Breast epithelium (tissue), 3 donors: ENCODE data around the gene VENTX.

ENCODE experiments used
- POLR2A ChIP-seq: fragments of 450-650 bp; IDR thresholded peaks from one replicate; pipeline ENCODE4 v1.6.1; 2016; ENCODE audit warnings: antibody characterized with exemption, mild to moderate bottlenecking, moderate library complexity
- POLR2AphosphoS5 ChIP-seq, 3 donors: sonication (generic); formaldehyde crosslinking; IDR thresholded peaks; one replicate each; pipeline ENCODE4 v1.6.1; 2017; ENCODE audit warnings: antibody characterized with exemption in 3 of 3
- TF ChIP-seq, protein P1 (sequence below), 3 donors: fragments of 450-650 bp; IDR thresholded peaks; one replicate each; pipeline ENCODE4 v1.5.1; 2016 to 2017; ENCODE audit warnings: antibody characterized with exemption in 3 of 3, mild to moderate bottlenecking in 3 of 3, moderate library complexity in 3 of 3

DNA sequence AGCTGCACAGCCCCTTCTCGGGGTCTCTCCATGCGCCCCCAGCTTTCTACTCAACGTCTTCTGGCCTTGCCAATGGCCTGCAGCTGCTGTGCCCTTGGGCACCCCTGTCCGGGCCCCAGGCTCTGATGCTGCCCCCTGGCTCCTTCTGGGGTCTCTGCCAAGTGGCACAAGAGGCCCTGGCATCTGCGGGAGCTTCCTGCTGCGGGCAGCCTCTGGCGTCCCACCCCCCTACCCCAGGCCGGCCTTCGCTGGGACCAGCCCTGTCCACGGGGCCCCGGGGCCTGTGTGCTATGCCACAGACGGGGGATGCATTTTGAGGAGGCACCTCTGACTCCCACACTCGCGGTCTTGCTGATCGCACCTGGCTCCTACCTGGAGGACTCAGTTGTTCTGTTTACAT lies 2.3 kb downstream of the VENTX start:
- TF ChIP-seq POLR2AphosphoS5 (IDR thresholded peaks at IDR 0.05) (no peak), POLR2A (no peak)
- TF ChIP-seq, protein P1, sequence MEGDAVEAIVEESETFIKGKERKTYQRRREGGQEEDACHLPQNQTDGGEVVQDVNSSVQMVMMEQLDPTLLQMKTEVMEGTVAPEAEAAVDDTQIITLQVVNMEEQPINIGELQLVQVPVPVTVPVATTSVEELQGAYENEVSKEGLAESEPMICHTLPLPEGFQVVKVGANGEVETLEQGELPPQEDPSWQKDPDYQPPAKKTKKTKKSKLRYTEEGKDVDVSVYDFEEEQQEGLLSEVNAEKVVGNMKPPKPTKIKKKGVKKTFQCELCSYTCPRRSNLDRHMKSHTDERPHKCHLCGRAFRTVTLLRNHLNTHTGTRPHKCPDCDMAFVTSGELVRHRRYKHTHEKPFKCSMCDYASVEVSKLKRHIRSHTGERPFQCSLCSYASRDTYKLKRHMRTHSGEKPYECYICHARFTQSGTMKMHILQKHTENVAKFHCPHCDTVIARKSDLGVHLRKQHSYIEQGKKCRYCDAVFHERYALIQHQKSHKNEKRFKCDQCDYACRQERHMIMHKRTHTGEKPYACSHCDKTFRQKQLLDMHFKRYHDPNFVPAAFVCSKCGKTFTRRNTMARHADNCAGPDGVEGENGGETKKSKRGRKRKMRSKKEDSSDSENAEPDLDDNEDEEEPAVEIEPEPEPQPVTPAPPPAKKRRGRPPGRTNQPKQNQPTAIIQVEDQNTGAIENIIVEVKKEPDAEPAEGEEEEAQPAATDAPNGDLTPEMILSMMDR (IDR thresholded peaks at IDR 0.05), result no peak
